ES-I3 (cell line): ENCODE results near the gene ATP12A.
A peak's percentile ranks its signal among the peaks of the same experiment; 100 is the strongest.

Experiments
- H3K36me3 ChIP-seq: 2 replicates; pipeline ENCODE4 v1.6.1; 2013; ENCODE audit warnings: mild to moderate bottlenecking, low read length, control low read depth, moderate library complexity; ENCODE audit not compliant: insufficient read depth
- H3K4me1 ChIP-seq: 2 replicates; pipeline ENCODE4 v1.6.1; 2013; ENCODE audit warnings: mild to moderate bottlenecking, control low read depth, low read length; ENCODE audit not compliant: insufficient read depth
- H3K9ac ChIP-seq: 2 replicates; pipeline ENCODE4 v1.6.1; 2013; ENCODE audit warnings: low read depth, mild to moderate bottlenecking, low read length, moderate library complexity
- H3K9me3 ChIP-seq: 2 replicates; pipeline ENCODE4 v1.6.1; 2013; ENCODE audit warnings: mild to moderate bottlenecking, low read length, moderate library complexity; ENCODE audit not compliant: control insufficient read depth, insufficient read depth

The ATP12A gene

GRCh38 chr13:24671386-24672113, 8.7 kb upstream of the ATP12A start:
- H3K36me3 ChIP-seq, result no peaks in the 10 kb centered on the region
- no peaks in the 10 kb centered on the region for H3K9me3 ChIP-seq
- H3K9ac ChIP-seq, result peak overlapping the region; percentile 38; the same call in 1 of the 2 replicates
- peaks cover 7% of the 10 kb centered on the region; the same call in 1 of the 2 replicates for H3K4me1 ChIP-seq

GRCh38 chr13:24672141-24673132, 7.8 kb upstream of the ATP12A start:
- no peaks in the 10 kb centered on the region for H3K9me3 ChIP-seq
- H3K36me3 ChIP-seq, result no peaks in the 10 kb centered on the region
- H3K4me1 ChIP-seq, result peaks cover 7% of the 10 kb centered on the region; the same call in 1 of the 2 replicates
- H3K9ac ChIP-seq, result no peak overlapping the region

- no peaks in the 10 kb centered on the region for H3K36me3 ChIP-seq
- H3K9ac ChIP-seq, result no peak overlapping the region
- peaks cover 7% of the 10 kb centered on the region; the same call in 1 of the 2 replicates for H3K4me1 ChIP-seq
- H3K9me3 ChIP-seq, result no peaks in the 10 kb centered on the region
Observed at GRCh38 chr13:24675806-24676570, 4.2 kb upstream of the ATP12A start.

GRCh38 chr13:24678151-24678550, 2.1 kb upstream of the ATP12A start:
- no peak overlapping the region for H3K9ac ChIP-seq
- peaks cover 11% of the 10 kb centered on the region; the same call in 1 of the 2 replicates for H3K4me1 ChIP-seq
- H3K9me3 ChIP-seq, result no peaks in the 10 kb centered on the region
- no peaks in the 10 kb centered on the region for H3K36me3 ChIP-seq

GRCh38 chr13:24679686-24680085, 522 bp upstream of the ATP12A start:
- no peaks in the 10 kb centered on the region for H3K36me3 ChIP-seq
- H3K9me3 ChIP-seq, result no peaks in the 10 kb centered on the region
- H3K9ac ChIP-seq, result peak overlapping the region; percentile 59; the same call in 1 of the 2 replicates
- peaks cover 23% of the 10 kb centered on the region for H3K4me1 ChIP-seq

GRCh38 chr13:24680921-24681604, 855 bp downstream of the ATP12A start:
- H3K9ac ChIP-seq, result peak overlapping the region; percentile 59; the same call in 1 of the 2 replicates
- no peaks in the 10 kb centered on the region for H3K36me3 ChIP-seq

GRCh38 chr13:24681930-24682329, 1.7 kb downstream of the ATP12A start:
- Histone ChIP-seq H3K9me3 (no peaks in the 10 kb centered on the region), H3K9ac (no peak overlapping the region), H3K36me3 (no peaks in the 10 kb centered on the region)

More at GRCh38 chr13:24680921-24681604, 855 bp downstream of the ATP12A start:
- Histone ChIP-seq H3K9me3 (no peaks in the 10 kb centered on the region), H3K4me1 (peaks cover 27% of the 10 kb centered on the region)

GRCh38 chr13:24682353-24682752, 2.1 kb downstream of the ATP12A start:
- H3K4me1 ChIP-seq, result peaks cover 24% of the 10 kb centered on the region
- H3K36me3 ChIP-seq, result no peaks in the 10 kb centered on the region
- no peak overlapping the region for H3K9ac ChIP-seq
- H3K9me3 ChIP-seq, result no peaks in the 10 kb centered on the region

More at GRCh38 chr13:24681930-24682329, 1.7 kb downstream of the ATP12A start:
- peaks cover 24% of the 10 kb centered on the region for H3K4me1 ChIP-seq

GRCh38 chr13:24683351-24683750, 3.1 kb downstream of the ATP12A start:
- H3K9me3 ChIP-seq, result no peaks in the 10 kb centered on the region
- H3K36me3 ChIP-seq, result no peaks in the 10 kb centered on the region
- H3K9ac ChIP-seq, result no peak overlapping the region
- peaks cover 27% of the 10 kb centered on the region for H3K4me1 ChIP-seq

GRCh38 chr13:24683838-24684599, 3.8 kb downstream of the ATP12A start:
- H3K36me3 ChIP-seq, result no peaks in the 10 kb centered on the region
- no peak overlapping the region for H3K9ac ChIP-seq
- peaks cover 27% of the 10 kb centered on the region for H3K4me1 ChIP-seq
- no peaks in the 10 kb centered on the region for H3K9me3 ChIP-seq

GRCh38 chr13:24684600-24684998, 4.4 kb downstream of the ATP12A start:
- peaks cover 27% of the 10 kb centered on the region for H3K4me1 ChIP-seq
- no peaks in the 10 kb centered on the region for H3K9me3 ChIP-seq
- no peaks in the 10 kb centered on the region for H3K36me3 ChIP-seq
- H3K9ac ChIP-seq, result no peak overlapping the region

- H3K4me1 ChIP-seq, result peaks cover 27% of the 10 kb centered on the region
- no peak overlapping the region for H3K9ac ChIP-seq
- H3K36me3 ChIP-seq, result no peaks in the 10 kb centered on the region
- no peaks in the 10 kb centered on the region for H3K9me3 ChIP-seq
Observed at GRCh38 chr13:24685314-24685713, 5.1 kb downstream of the ATP12A start.

- H3K4me1 ChIP-seq, result peaks cover 20% of the 10 kb centered on the region
- no peak overlapping the region for H3K9ac ChIP-seq
- no peaks in the 10 kb centered on the region for H3K36me3 ChIP-seq
- H3K9me3 ChIP-seq, result no peaks in the 10 kb centered on the region
Observed at GRCh38 chr13:24687611-24688010, 7.4 kb downstream of the ATP12A start.
